GM12878 (cell line): ENCODE data around the gene NRAS. TPM values are rescaled to one million over a fixed set of nuclear protein-coding genes. Genes with fewer than 3 reads are reported as not detected.
A peak's percentile ranks its signal among the peaks of the same experiment; 100 is the strongest.

ENCODE experiments used
- BCLAF1 ChIP-seq: fragments of 450-650 bp; IDR thresholded peaks from 2 replicates; pipeline ENCODE4 v1.6.1; 2017; ENCODE audit warnings: antibody characterized with exemption, mild to moderate bottlenecking, moderate library complexity
- BRCA1 ChIP-seq: IDR thresholded peaks from 2 replicates; pipeline ENCODE4 v1.6.1; 2011; ENCODE audit warnings: low read depth, low read length, improper control_type of control experiment
- CEBPZ ChIP-seq: fragments of 150-350 bp; IDR thresholded peaks from 2 replicates; pipeline ENCODE4 v1.6.1; 2016; ENCODE audit warnings: low read depth, low read length
- CREB1 ChIP-seq: IDR thresholded peaks from 2 replicates; pipeline ENCODE4 v1.6.1; 2012; ENCODE audit warnings: low read depth, mild to moderate bottlenecking, inconsistent platforms
- MAX ChIP-seq: IDR thresholded peaks from 2 replicates; pipeline ENCODE4 v1.6.1; 2012; ENCODE audit warnings: low read depth, low read length, improper control_type of control experiment
- MEF2A ChIP-seq: IDR thresholded peaks from 2 replicates; pipeline ENCODE4 v1.6.1; 2011; ENCODE audit warnings: low read depth, mild to moderate bottlenecking, low read length, moderate library complexity; ENCODE audit not compliant: insufficient read depth
- MEF2B ChIP-seq: fragments of 450-650 bp; IDR thresholded peaks from 2 replicates; pipeline ENCODE4 v1.6.1; 2018; ENCODE audit warnings: mild to moderate bottlenecking, moderate library complexity; ENCODE audit not compliant: partially characterized antibody, poor library complexity, severe bottlenecking
- NFIC ChIP-seq: IDR thresholded peaks from 2 replicates; pipeline ENCODE4 v1.6.1; 2012; ENCODE audit warnings: low read depth, mild to moderate bottlenecking, inconsistent platforms, low read length, moderate library complexity
- RAD51 ChIP-seq: fragments of 450-650 bp; IDR thresholded peaks from 2 replicates; pipeline ENCODE4 v1.6.1; 2016; ENCODE audit warnings: moderate library complexity, mild to moderate bottlenecking, inconsistent platforms
- RB1 ChIP-seq: fragments of 450-650 bp; formaldehyde crosslinking; IDR thresholded peaks from 2 replicates; pipeline ENCODE4 v1.6.1; 2017; ENCODE audit warnings: mild to moderate bottlenecking, borderline replicate concordance
- RELA ChIP-seq: fragments of 450-650 bp; IDR thresholded peaks from 2 replicates; pipeline ENCODE4 v1.8.0; 2014; ENCODE audit warnings: borderline replicate concordance; ENCODE audit not compliant: partially characterized antibody
- RUNX3 ChIP-seq: IDR thresholded peaks from 2 replicates; pipeline ENCODE4 v1.6.1; 2012; ENCODE audit warnings: low read length, inconsistent platforms
- SMC3 ChIP-seq: IDR thresholded peaks from 2 replicates; pipeline ENCODE4 v1.6.1; 2011; ENCODE audit warnings: low read length, improper control_type of control experiment, borderline replicate concordance
- TARDBP ChIP-seq: IDR thresholded peaks from 2 replicates; pipeline ENCODE4 v1.6.1; 2016; ENCODE audit warnings: borderline replicate concordance
- USF1 ChIP-seq: IDR thresholded peaks from 2 replicates; pipeline ENCODE4 v1.6.1; 2011; ENCODE audit warnings: borderline replicate concordance, low read depth, mild to moderate bottlenecking, moderate library complexity, mixed read lengths, low read length; ENCODE audit not compliant: insufficient read depth; ENCODE audit errors: extremely low read length
- ZBTB4 ChIP-seq: fragments of 450-650 bp; formaldehyde crosslinking; IDR thresholded peaks from 2 replicates; pipeline ENCODE4 v1.4.0; 2022; ENCODE audit warnings: mild to moderate bottlenecking, moderate library complexity
- ZNF217 ChIP-seq: fragments of 450-650 bp; IDR thresholded peaks from 2 replicates; pipeline ENCODE4 v1.6.1; 2017; ENCODE audit warnings: antibody characterized with exemption, mild to moderate bottlenecking
- ZZZ3 ChIP-seq: IDR thresholded peaks from 2 replicates; pipeline ENCODE4 v1.6.1; 2011; ENCODE audit warnings: low read depth; ENCODE audit not compliant: control insufficient read depth, insufficient read length
- polyA plus RNA-seq, 11 experiments: library from polyadenylated mRNA; depleted of rRNA in 4 of 11; unstranded in 6 of 11; stranded (reverse) in 5 of 11; fragments of >200 nt; fragmentation: Nextera tagmentation in 4 of 11; fragmentation: Illumina TruSeq in 1 of 11; extraction: Ambion mirVana in 4 of 11; extraction: Trizol in 1 of 11; gene quantifications; 1 replicate in 1 of 11; 2 replicates in 10 of 11; pipeline versions ENCODE4 v1.2.1 to v1.2.3, GENCODE V29; 2011 to 2016; ENCODE audit warnings: inconsistent platforms in 2 of 11, missing spikeins in 2 of 11, low read depth in 1 of 11
- total RNA-seq, 4 experiments: library from RNA; depleted of rRNA in 3 of 4; stranded (reverse); fragments of >200 nt in 3 of 4; fragmentation: Illumina TruSeq in 1 of 4; extraction: Trizol in 1 of 4; gene quantifications; 2 replicates each; pipeline versions ENCODE4 v1.2.1 to v1.2.3, GENCODE V29; 2013 to 2021

NRAS gene
- total and polyA plus RNA-seq, 10 of the 15 experiments (the other 5 are each of a cell fraction or from before 2014, with no cell fraction given) = 31.7 to 73.2 (median 66.2) TPM

GRCh38 chr1:114757455-114758255 is 41.1 kb upstream of the NRAS start, which contains the start of gene CSDE1 (continued):
- peak; percentile 40 for TF ChIP-seq MEF2B
- 0 out of 2 replicates have a peak, but pooled peaks have one; percentile 40 for TF ChIP-seq MEF2A
- TF ChIP-seq USF1 = no peak
- TF ChIP-seq SMC3 = no peak
- TF ChIP-seq RUNX3 = peak; percentile 98
- no peak for TF ChIP-seq ZZZ3
- 0 out of 2 replicates have a peak, but pooled peaks have one; percentile 24 for TF ChIP-seq NFIC
- no peak for TF ChIP-seq ZNF217
- TF ChIP-seq ZBTB4 = peak; percentile 46; the same call in 1 of the 2 replicates
- peak; percentile 95 for TF ChIP-seq TARDBP
- peak; percentile 87 for TF ChIP-seq BRCA1
- TF ChIP-seq MAX = no peak
- 0 out of 2 replicates have a peak, but pooled peaks have one; percentile 4 for TF ChIP-seq CEBPZ
- TF ChIP-seq RB1 = no peak
- no peak for TF ChIP-seq RELA
- TF ChIP-seq BCLAF1 = no peak
- no peak for TF ChIP-seq RAD51
- TF ChIP-seq CREB1 = peak; percentile 83
